ENCODE data around the gene SOX15. TPM values are rescaled to one million over a fixed set of nuclear protein-coding genes. Genes with fewer than 3 reads are reported as not detected.
A peak's percentile ranks its signal among the peaks of the same experiment; 100 is the strongest.

The SOX15 gene
- total and polyA plus RNA-seq, 4 donors: 0.68 to 1.1 (median 0.86) TPM; not detected in 1

DNA sequence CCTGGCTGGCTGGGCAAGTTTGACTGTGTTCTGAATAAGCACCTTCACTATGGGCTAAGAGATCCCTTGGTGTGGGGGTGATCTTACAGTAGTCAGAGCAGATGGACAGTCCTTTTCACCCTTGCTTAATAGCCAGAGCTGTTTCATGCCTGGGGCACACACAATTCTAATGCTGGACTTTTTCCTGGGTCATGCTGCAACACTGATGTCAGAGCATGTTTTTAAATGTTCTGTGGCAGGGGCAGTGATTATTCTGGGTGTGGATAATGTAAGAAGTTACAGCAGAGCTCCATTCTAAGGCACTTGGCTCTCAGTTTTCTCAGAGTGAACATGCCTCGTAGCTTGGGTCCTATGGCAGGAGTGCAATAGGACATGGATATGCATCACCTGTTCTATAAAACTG is 14.4 kb downstream of the SOX15 start:
- TF ChIP-seq, protein P1, sequence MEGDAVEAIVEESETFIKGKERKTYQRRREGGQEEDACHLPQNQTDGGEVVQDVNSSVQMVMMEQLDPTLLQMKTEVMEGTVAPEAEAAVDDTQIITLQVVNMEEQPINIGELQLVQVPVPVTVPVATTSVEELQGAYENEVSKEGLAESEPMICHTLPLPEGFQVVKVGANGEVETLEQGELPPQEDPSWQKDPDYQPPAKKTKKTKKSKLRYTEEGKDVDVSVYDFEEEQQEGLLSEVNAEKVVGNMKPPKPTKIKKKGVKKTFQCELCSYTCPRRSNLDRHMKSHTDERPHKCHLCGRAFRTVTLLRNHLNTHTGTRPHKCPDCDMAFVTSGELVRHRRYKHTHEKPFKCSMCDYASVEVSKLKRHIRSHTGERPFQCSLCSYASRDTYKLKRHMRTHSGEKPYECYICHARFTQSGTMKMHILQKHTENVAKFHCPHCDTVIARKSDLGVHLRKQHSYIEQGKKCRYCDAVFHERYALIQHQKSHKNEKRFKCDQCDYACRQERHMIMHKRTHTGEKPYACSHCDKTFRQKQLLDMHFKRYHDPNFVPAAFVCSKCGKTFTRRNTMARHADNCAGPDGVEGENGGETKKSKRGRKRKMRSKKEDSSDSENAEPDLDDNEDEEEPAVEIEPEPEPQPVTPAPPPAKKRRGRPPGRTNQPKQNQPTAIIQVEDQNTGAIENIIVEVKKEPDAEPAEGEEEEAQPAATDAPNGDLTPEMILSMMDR (IDR thresholded peaks at IDR 0.05; ENCODE audit: control extremely low read depth, extremely low read depth): no peak
- peaks cover 40 to 59% (median 51%) of the 10 kb centered on the region in 4 donors for H3K36me3 ChIP-seq (ENCODE audit: control insufficient read depth in 4 of 4, insufficient read depth in 4 of 4, low read length in 4 of 4)
- no peaks in the 10 kb centered on the region for H3K27me3 ChIP-seq (ENCODE audit: control insufficient read depth in 3 of 3, insufficient read depth in 3 of 3, low read length in 2 of 3)
- H3K9me3 ChIP-seq (ENCODE audit: control insufficient read depth in 4 of 4, insufficient read depth in 3 of 4, low read length in 3 of 4): peaks cover 0 to 2% (median 0%) of the 10 kb centered on the region in 4 donors
- peak overlapping the region in 1 of 2 donors; percentile 52 for H3K27ac ChIP-seq (ENCODE audit: low read depth in 1 of 2, low read length in 1 of 2)
- no peak overlapping the region for H3K4me3 ChIP-seq
- H3K9ac ChIP-seq (ENCODE audit: insufficient read depth in 1 of 2, low read length in 2 of 2): no peak overlapping the region
- 63 to 91% methylated on average over 1 of the region's 1 CpG for WGBS, 2 donors
- peaks cover 7 to 34% (median 12%) of the 10 kb centered on the region in 5 donors for H3K4me1 ChIP-seq (ENCODE audit: control insufficient read depth in 5 of 5, insufficient read depth in 5 of 5, low read length in 5 of 5)
- DNase-seq: no peak
- ATAC-seq (ENCODE audit: insufficient read depth, low FRiP score): no peak

DNA sequence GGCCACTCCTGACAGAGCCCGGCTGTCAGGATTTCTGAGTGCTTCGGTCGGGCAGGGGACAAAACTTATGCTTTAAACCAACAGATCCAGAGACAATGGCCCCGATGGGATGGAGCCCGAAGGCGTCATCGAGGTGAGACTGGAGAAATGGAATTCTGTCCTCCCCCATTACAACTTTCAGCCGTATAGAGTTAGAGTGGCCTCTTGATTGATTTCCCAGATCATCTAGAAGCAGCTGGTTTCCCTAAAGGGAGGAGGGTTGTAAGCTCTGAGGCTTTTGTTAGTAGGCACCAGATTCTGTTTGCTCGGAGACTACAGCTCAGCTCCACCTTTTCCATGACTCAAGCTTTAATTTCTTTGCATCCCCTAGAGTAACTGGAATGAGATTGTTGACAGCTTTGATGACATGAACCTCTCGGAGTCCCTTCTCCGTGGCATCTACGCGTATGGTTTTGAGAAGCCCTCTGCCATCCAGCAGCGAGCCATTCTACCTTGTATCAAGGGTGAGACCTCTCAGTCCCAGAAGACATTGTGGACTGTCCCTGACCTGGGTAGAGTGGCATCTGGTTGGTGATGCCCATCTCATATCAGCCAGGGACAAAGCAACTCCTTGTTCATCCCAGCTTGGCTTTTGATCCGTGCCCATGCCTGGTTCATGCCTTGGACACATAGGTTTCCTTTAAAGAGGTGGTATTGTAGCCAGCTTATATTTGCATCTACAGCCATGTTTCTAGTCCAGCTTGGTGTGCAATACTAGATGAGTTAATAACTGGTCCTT is 15.5 kb downstream of the SOX15 start:
- Histone ChIP-seq H3K4me3 (peak overlapping the region; percentile 76), H3K27ac (ENCODE audit: low read depth in 1 of 2, low read length in 1 of 2) (peak overlapping the region; percentile 14 to 83), H3K4me1 (ENCODE audit: control insufficient read depth in 5 of 5, insufficient read depth in 5 of 5, low read length in 5 of 5) (peaks cover 7 to 29% (median 9%) of the 10 kb centered on the region in 5 donors), H3K27me3 (ENCODE audit: control insufficient read depth in 3 of 3, insufficient read depth in 3 of 3, low read length in 2 of 3) (no peaks in the 10 kb centered on the region), H3K36me3 (ENCODE audit: control insufficient read depth in 4 of 4, insufficient read depth in 4 of 4, low read length in 4 of 4) (peaks cover 40 to 63% (median 55%) of the 10 kb centered on the region in 4 donors), H3K9ac (ENCODE audit: insufficient read depth in 1 of 2, low read length in 2 of 2) (peak overlapping the region; percentile 33 to 77), H3K9me3 (ENCODE audit: control insufficient read depth in 4 of 4, insufficient read depth in 3 of 4, low read length in 3 of 4) (peaks cover 0 to 2% (median 0%) of the 10 kb centered on the region in 4 donors)
- DNase-seq (peak in 1 of 3 donors; percentile 23), ATAC-seq (ENCODE audit: insufficient read depth, low FRiP score) (no peak)
- WGBS, 2 donors: 22 to 35% methylated on average over 15 of the region's 15 CpGs
- TF ChIP-seq, protein P1 (IDR thresholded peaks at IDR 0.05; ENCODE audit: control extremely low read depth, extremely low read depth): no peak

DNA sequence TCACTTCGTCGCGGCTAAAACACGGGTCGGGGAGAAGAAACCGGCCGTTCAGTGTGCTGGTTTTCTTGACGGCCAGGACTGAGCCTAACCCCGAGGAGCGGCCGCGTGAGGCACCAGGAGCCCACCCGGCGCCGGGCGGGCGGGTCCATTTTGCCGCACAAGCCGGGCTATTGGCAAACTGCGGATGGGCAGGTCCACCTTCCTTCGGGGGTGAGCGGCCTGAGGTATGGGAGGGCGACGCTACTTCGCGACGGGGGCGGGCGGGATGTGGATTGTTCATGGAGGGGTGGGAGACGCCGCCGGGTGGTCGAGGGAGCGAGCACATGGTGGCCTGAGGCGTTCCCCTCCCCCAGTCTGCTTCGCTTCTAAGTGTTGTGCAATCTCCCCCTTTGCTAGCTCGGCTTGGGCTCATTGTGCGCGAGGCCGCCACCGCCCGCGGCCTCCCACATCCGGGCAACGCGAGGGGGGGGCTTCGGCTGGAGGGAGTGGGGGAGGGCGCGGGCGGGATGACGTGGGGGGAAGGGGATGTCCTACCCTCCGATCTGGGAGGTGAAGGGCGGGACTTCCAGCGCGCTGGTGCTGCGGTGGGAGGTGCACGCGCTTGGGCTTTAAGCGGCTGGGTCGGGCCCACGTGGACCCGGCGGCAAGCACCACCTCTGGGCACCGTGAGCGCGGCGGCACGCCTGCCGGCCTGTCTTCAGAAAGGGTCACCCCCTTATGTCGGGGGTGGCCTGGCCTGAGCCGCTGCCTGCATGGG is 16.4 kb downstream of the SOX15 start:
- 0 to 1% methylated on average over 54 to 71 of the region's 71 CpGs for WGBS, 2 donors
- H3K4me1 ChIP-seq (ENCODE audit: control insufficient read depth in 5 of 5, insufficient read depth in 5 of 5, low read length in 5 of 5): peaks cover 4 to 25% (median 8%) of the 10 kb centered on the region in 5 donors
- TF ChIP-seq, protein P1 (IDR thresholded peaks at IDR 0.05; ENCODE audit: control extremely low read depth, extremely low read depth): no peak
- peak overlapping the region; percentile 91 to 100 for H3K27ac ChIP-seq (ENCODE audit: low read depth in 1 of 2, low read length in 1 of 2)
- H3K27me3 ChIP-seq (ENCODE audit: control insufficient read depth in 3 of 3, insufficient read depth in 3 of 3, low read length in 2 of 3): no peaks in the 10 kb centered on the region
- H3K9ac ChIP-seq (ENCODE audit: insufficient read depth in 1 of 2, low read length in 2 of 2): peak overlapping the region; percentile 77 to 95
- peak; percentile 95 to 98 (median 95) for DNase-seq
- H3K36me3 ChIP-seq (ENCODE audit: control insufficient read depth in 4 of 4, insufficient read depth in 4 of 4, low read length in 4 of 4): peaks cover 36 to 64% (median 53%) of the 10 kb centered on the region in 4 donors
- H3K9me3 ChIP-seq (ENCODE audit: control insufficient read depth in 4 of 4, insufficient read depth in 3 of 4, low read length in 3 of 4): peaks cover 0 to 2% (median 0%) of the 10 kb centered on the region in 4 donors
- peak; percentile 60 for ATAC-seq (ENCODE audit: insufficient read depth, low FRiP score)
- H3K4me3 ChIP-seq: peak overlapping the region; percentile 100

Measured in lung (tissue), 12 donors.